Neural cell (in vitro differentiated cells): ENCODE measurements around the gene PRDM8.

Experiments
- CTCF ChIP-seq: fragments of 450-650 bp; IDR thresholded peaks from 2 replicates; pipeline ENCODE4 v1.5.1; 2014; ENCODE audit warnings: antibody characterized with exemption, mild to moderate bottlenecking, moderate library complexity; ENCODE audit not compliant: poor library complexity, severe bottlenecking
- EP300 ChIP-seq: fragments of 450-650 bp; conservative IDR thresholded peaks from 2 replicates; pipeline ENCODE4 v1.6.1; 2014; ENCODE audit warnings: antibody characterized with exemption, mild to moderate bottlenecking, moderate library complexity; ENCODE audit not compliant: poor library complexity, severe bottlenecking
- EZH2 ChIP-seq: fragments of 200-600, 300-800 bp; shearing (Covaris generic), sonication (generic); IDR thresholded peaks from 2 replicates; pipeline ENCODE4 v1.6.1; 2014; ENCODE audit warnings: antibody characterized with exemption, low read length, borderline replicate concordance, mild to moderate bottlenecking; ENCODE audit not compliant: insufficient read depth, poor library complexity, severe bottlenecking
- POLR2AphosphoS5 ChIP-seq: IDR thresholded peaks from 2 replicates; pipeline ENCODE4 v1.6.1; 2012
- SMC3 ChIP-seq: fragments of 450-650 bp; conservative IDR thresholded peaks from 2 replicates; pipeline ENCODE4 v1.6.1; 2014; ENCODE audit warnings: antibody characterized with exemption, mild to moderate bottlenecking, moderate library complexity; ENCODE audit not compliant: poor library complexity
- TAF1 ChIP-seq: IDR thresholded peaks from 2 replicates; pipeline ENCODE4 v1.6.1; 2012; ENCODE audit warnings: low read depth
- TF ChIP-seq, protein P1 (sequence below): IDR thresholded peaks from 2 replicates; pipeline ENCODE4 v1.6.1; 2012; ENCODE audit warnings: borderline replicate concordance

GRCh38 chr4:80188801-80189458 is 8.4 kb upstream of the PRDM8 start:
- TF ChIP-seq CTCF (no peak), POLR2AphosphoS5 (no peak), EZH2 (no peak), SMC3 (no peak), TAF1 (no peak), EP300 (no peak)
- TF ChIP-seq, protein P1, sequence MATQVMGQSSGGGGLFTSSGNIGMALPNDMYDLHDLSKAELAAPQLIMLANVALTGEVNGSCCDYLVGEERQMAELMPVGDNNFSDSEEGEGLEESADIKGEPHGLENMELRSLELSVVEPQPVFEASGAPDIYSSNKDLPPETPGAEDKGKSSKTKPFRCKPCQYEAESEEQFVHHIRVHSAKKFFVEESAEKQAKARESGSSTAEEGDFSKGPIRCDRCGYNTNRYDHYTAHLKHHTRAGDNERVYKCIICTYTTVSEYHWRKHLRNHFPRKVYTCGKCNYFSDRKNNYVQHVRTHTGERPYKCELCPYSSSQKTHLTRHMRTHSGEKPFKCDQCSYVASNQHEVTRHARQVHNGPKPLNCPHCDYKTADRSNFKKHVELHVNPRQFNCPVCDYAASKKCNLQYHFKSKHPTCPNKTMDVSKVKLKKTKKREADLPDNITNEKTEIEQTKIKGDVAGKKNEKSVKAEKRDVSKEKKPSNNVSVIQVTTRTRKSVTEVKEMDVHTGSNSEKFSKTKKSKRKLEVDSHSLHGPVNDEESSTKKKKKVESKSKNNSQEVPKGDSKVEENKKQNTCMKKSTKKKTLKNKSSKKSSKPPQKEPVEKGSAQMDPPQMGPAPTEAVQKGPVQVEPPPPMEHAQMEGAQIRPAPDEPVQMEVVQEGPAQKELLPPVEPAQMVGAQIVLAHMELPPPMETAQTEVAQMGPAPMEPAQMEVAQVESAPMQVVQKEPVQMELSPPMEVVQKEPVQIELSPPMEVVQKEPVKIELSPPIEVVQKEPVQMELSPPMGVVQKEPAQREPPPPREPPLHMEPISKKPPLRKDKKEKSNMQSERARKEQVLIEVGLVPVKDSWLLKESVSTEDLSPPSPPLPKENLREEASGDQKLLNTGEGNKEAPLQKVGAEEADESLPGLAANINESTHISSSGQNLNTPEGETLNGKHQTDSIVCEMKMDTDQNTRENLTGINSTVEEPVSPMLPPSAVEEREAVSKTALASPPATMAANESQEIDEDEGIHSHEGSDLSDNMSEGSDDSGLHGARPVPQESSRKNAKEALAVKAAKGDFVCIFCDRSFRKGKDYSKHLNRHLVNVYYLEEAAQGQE = no peak
